DMS153 treated with DMSO at 0.1 percent for 48 hours (cell line): ENCODE results near the gene SCAMP2.
"Not testable (repeated sequence)": the region's sequence is repeated elsewhere in the genome, so short reads cannot be mapped to it uniquely, and the experiment has no call there.

Source experiments
- DNase-seq: peaks from one replicate; lab custom pipeline; 2025; ENCODE audit not compliant: unreplicated experiment; lab: John Stamatoyannopoulos, UW

The SCAMP2 gene, protein sequence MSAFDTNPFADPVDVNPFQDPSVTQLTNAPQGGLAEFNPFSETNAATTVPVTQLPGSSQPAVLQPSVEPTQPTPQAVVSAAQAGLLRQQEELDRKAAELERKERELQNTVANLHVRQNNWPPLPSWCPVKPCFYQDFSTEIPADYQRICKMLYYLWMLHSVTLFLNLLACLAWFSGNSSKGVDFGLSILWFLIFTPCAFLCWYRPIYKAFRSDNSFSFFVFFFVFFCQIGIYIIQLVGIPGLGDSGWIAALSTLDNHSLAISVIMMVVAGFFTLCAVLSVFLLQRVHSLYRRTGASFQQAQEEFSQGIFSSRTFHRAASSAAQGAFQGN

DNA sequence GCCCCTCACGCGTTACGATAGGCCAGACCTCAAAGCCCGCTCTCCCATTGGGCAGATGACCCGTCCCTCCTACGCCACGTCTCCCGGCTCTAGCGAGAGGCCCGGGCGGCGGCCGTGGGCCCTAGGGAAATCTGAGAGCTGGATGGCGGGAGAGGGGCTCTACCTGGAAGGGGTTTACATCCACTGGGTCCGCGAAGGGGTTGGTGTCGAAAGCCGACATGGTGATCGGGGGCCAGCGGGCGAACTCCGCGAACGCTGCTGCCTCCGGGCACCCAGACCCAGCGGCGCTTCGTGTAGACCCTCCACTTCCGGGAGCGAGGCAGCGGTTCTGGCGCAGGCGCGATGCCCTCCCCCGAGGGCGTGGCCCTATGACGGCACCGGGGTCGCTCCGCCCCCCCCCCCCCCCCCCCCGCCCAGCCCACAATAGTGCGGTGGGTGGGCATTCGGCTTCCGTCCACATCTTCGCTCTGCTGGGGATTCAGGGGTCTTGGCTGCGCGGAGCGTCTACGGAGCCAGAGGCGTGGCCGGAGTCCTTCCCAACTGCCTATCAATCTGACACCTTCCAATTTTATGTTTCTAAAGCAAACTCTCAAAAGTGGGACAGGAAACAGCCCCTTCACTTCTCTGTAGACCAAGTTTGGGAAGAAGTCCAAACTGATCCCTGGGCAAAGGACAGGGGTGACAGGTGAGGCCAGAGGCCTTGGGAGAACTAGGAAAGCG lies at the start of gene SCAMP2:
Gene SCAMP2 (minus strand): TSS at position 330 of the 720 bp plus-strand sequence. CDS start 110 bp downstream, at position 220.
- DNase-seq: peak; percentile 47

DNA sequence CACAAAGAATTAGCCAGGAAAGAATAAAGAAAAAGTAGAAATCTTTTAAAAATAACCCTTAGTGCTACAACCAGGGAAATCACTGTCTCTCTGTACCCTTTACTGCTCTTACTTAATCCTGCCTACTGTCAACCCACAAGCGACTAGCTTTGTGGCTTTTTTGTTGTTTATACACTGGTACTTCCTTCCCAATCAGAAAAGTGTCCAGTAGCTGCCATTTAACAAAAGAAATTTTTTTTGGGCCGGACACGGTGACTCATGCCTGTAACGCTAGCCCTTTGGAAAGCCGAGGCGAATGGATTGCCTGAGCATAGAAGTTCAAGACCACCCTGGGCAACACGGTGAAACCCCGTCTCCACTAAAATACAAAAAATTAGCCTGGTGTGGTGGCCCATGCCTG lies 47.3 kb upstream of the SCAMP2 start:
- no peak for DNase-seq

DNA sequence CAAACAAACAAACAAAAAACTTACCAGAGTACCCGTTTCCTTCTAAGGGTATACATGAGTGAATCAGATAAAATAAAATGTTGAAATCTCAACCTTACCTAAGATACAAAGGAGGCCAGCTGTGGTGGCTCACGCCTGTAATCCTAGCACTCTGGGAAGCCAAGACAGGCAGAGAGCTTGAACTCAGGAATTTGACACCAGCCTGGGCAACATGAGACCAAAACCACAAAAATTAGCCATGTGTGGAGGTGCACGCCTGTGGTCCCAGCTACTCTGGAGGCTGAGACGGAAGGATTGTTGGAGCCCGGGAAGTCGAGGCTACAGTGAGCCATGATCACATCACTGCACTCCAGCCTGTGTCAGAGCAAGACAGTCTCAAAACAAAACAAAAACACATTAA lies 44.5 kb upstream of the SCAMP2 start:
- no peak for DNase-seq

DNA sequence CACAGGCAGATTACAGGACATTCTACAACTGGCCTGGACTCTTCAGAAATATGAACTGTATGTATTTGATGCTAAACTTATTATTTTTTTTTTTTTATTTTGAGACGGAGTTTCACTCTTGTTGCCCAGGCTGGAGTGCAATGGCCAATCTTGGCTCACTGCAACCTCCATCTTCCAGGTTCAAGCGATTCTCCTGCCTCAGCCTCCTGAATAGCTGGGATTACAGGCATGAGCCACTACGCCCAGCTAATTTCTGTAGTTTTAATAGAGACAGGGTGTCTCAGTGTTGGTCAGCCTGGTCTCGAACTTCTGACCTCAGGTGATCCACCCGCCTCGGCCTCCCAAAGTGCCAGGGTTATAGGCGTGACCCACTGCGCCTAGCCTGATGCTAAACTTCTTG lies 40.6 kb upstream of the SCAMP2 start:
- DNase-seq: not testable (repeated sequence)

DNA sequence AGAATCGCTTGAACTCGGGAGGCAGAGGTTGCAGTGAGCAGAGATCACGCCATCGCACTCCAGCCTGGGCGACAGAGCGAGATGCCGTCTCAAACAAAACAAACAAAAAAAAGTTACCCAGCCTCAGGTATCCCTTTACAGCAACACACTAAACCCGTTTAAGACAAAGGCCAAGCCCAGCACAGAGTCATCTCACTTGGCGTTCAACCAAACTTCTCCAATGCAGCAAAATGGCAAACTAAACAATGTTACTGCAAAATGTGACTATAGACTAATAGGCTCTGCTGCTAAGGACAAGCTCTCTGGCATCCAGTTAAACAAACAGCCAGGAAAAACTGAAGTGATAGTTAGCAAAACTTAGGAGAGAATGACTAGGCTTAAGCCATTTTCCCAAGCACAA lies 39.9 kb upstream of the SCAMP2 start:
- DNase-seq: no peak

DNA sequence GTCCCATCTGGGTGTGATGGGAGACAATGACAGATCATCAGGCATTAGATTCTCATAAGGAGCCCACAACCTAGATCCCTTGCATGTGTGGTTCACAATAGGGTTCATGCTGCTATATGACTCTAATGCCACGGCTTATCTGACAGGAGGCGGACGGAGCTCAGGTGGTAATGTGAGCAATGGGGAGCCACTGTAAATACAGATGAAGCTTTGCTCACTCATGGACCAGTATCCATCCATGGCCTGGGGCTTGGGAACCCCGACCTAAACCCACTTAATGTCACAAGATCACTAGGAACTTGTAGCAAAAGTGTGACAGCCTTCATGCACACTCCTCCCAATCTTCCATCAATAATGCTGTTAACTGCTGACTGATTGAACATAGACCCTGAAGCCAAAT lies 35.5 kb upstream of the SCAMP2 start:
- no peak for DNase-seq

DNA sequence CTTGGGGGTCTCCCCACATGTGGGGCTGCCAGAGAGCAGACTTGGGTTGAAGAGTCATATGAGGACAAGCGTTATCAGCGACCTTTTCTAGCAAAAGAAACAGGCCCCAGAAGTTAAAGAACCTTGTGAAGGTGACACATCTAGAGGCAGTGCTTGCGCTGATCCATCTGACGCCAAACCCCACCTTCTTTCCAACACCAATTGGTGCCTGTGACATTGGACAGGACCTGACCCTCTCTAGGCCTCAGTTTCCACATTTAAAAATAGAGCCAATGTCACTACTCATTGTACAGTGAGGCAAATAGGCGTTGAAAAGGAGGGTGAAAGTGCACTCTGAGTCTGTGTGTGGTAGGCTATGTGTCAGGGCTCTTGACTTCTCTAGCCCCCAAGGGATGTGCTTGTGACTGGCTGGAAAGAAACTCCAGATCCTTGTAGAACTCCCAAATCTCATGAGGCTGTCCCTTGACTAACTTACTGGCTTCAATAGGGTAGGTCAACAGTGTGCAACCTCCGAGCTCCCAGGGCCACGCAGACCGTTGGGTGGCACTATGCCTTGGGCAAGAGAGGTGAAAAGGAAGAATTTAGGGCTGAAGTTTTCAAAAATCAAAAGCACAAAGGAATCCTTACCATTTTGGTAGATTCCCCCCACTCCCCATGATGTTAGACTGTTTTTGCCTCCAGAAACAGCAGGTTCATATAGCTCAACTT lies 34.2 kb upstream of the SCAMP2 start:
- no peak for DNase-seq

DNA sequence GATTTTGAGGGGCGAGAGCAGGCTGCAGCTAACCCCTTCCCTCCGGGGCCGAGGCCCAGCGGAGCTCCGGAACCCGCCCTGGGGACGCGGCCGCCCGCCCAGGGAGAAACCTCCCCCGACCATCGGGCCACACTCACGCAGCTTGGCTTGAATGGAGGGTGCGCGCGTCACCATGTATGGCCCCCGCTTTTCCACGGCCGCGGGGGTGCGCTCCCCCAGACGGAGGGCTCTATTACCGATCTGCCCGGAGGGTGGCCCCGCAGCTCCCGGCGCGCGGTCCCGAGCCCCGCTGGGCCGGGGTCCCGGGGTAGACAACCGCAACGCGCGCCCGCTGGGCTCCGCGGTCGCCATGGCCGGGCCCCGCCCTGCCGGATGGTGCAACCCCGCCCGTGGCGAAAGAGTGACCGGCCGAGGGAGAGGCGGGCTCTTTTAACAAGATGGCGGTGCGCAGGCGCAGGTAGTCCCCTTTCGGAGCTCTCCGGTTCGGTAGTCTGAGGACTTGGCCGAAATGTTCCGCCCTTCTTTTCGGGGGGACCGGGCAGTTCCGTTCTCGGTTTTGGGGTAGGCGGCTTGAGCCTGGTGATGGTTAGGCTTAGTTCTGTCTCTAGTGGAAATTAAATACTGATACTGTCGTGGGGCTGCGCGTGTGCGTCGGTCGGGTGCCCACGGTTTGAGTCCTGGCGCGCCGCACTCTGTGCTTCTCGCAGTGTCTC lies 33.4 kb upstream of the SCAMP2 start, which contains the start of gene FAM219B:
Gene FAM219B (minus strand): TSS at position 402 of the 713 bp plus-strand sequence. CDS start 51 bp downstream, at position 351.
- no peak for DNase-seq

DNA sequence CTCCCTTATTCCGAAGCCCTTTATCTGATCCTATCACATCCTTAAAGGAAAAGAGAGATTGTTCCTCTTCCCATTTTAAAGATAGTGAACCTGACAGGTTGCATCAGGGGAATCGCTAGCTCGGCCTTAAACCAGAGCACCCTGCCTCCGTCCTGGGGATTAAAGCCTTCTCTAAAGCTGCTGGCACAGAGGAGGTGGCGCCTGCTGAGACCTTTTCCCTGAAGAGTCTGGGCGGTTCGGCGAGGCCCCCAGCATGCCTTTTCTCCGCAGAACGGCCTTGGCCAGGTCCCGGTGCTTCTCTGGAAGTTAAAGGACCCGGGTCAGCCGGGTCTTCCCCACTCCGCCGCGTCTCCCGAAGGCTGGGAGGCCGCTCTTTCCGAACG lies 32.9 kb upstream of the SCAMP2 start:
- DNase-seq: no peak

DNA sequence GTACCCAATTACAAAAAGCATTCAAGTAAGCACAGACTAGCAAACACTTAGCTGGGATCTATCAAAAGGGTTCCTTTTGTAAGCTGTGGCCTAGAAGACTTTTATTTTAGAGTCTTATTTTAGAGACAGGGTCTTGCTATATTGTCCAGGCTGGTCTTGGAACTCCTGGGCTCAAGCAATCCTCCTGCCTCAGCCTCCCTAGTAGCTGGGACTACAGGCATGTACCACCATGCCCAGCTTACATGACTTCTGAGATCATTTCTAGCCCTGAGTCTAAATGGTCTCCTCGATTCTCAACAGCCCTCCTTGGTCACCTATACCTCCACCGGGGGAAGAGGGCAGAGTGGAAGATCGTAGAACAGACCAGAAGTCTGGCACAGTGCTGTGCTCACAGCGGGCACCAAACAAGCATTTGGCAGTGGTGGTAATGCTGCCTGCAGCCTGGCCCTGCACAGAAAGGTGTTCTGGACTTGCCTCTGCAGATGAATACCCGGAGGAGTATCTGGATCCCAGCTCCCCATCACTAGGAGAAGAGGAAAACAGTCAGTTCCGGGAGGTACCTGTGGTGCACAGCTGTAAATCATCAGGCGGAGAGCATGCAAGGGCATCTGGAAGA lies 31.1 kb upstream of the SCAMP2 start:
- DNase-seq: no peak

DNA sequence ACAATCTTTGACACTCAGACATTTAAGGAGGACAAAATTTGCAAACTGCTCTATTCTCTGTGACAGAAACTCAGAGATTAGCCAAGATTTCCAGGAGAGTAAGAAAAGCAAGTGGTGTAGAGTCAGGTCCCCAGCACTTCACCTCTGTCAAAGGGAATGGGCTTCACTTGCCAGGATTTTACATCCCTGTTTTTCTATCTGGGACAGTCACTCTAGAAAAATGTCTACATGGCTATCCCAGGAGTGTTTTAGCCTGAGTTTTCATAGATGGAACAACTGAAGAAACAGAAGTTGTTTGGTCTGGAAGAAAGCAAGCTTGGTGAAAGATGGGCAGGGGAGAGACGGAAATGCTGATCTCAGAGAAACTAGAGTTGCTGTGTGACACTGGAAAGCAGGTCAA lies 30.5 kb upstream of the SCAMP2 start:
- DNase-seq: no peak

DNA sequence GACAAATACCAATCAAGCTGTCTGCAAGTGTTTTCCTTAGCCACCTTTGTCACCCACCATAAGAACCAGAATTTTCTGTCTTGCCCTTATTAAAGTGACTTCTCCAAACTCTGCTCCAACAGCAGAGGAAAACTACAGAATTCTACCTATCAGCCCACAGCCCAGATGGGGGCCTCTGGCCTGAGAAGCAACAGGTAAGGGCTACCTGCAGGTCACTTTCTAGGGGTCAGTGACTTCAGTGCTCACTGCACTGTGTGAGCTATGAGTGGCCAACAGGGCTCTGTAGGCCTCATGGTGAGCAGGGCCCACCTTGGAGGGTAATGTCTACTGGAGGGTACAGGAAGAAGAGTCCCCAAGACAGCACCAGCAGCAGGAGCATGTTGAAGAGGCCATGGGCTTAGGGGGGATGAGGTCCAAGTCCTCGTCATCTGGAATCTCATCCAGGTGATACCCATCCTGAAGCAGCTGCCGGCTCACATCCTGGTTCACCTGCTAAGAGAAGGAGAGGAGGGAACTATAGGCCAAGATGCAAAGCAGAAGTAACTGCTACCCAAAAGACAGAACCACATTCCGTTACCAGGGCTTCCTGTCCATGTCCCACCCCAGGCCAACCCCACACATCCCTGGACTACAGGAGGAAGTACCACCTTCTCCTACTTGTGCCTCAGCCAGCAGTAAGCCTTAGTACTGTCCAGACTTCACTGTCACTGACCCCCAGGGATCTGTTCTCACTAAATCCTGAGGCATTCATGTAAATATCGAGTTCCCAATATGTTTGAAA lies 29.3 kb upstream of the SCAMP2 start:
- no peak for DNase-seq

DNA sequence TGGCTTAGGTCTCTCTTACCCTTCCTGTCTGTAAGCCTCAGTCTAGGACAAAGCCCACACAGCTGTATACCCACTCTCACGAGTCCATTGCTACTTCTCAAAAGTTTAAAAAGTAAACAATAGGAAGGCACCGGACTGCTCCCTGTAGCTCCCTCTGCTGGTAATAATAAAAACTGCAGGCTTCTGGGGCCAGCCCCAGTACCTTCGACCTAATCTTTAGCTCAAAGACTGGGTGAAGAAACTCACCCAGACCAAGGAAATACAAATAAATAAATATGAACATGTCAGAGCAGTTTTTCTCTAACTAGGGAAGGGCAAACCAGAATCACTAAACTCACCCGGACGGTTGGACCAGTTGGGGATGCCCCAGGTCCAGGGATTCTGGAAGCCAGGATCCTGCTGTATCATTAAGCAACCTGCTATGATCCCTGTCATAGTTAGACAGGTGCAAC lies 28.5 kb upstream of the SCAMP2 start:
- DNase-seq: no peak

DNA sequence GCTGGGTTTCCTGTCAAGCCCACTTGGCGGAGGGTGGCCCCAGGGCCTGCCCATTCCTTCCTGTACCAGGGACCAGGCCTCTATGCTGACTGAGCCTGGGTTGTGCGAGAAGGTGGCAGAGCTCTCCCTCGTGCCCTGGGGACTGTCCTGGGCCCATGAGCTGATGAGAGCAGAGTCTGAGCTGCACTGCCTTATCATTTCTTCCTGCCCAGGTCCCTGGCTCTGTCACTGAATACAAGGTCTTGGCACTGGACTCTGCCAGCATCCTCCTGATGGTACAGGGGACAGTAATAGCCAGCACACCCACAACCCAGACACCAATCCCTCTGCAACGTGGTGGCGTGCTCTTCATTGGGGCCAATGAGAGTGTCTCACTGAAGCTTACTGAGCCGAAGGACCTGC lies 24.1 kb upstream of the SCAMP2 start:
- no peak for DNase-seq

DNA sequence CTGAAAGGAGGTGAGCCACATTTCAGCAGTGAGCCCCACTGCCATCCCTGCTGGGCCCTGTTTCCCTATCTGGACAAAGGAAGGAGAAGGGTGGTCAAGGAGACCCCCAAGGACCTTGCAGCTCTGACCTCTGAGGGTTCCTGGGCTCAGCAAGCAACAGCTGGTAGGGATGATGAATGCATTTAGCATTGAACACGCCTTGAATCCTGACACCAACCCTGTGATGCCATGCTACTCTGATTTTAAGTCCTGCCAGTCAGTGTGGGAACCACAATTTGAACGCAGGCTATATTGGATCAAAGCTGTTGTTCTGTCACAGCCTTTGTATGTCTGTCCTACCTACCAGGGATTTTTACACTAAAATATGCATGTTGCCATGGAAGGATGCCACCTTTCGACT lies 23.2 kb upstream of the SCAMP2 start:
- no peak for DNase-seq

DNA sequence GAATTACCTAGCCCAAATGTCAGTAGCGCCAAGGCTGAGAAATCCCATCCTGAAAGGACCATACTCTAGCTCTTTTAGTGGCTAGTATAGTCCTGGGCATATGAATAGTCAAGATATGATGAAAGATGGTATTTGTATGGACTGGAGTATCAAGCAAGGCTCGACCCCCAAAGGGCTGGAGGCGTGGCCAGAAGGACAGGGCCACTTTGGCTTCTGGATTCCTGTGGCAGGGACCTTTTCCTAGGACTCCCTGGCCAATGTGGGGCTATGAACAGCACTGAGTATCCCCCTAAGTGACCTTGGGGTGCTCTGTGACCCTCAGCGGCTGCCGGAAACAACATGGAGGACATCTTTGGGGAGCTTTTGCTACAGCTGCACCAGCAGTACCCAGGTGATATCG lies 22.7 kb upstream of the SCAMP2 start:
- no peak for DNase-seq

DNA sequence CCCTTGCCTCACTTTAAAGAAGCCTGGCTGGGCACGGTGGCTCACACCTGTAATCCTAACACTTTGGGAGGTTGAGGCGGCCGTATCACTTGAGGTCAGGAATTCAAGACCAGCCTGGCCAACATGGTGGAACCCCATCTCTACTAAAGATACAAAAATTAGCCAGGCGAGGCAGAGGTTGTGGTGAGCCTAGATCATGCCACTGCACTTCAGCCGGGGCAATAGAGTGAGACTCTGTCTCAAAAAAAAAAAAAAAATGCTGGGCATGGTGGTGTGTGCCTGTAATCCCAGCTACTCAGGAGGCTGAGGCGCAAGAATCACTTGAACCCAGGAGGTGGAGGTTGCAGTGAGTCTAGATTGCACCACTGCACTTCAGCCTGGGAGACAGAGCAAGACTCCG lies 21.2 kb upstream of the SCAMP2 start:
- not testable (repeated sequence) for DNase-seq

DNA sequence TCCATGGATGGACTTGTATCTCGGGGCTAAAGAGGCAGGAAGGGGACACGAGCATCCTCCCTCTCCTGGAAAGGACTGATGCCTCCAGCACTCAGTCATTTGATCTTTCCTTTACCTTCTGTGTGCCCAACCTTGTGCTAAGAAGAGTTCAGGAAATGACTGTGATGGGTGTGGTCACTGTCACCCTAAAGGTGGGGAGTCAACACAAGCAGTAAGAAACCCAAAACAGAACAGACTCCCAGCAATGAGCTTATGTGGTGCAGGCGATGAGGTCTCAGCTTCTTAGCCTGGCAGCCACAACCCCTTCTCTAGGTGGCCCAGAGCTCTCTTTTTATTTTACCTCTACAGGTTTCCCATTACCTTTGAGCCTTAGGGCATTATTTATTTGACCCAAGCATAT lies 20.5 kb upstream of the SCAMP2 start:
- no peak for DNase-seq

DNA sequence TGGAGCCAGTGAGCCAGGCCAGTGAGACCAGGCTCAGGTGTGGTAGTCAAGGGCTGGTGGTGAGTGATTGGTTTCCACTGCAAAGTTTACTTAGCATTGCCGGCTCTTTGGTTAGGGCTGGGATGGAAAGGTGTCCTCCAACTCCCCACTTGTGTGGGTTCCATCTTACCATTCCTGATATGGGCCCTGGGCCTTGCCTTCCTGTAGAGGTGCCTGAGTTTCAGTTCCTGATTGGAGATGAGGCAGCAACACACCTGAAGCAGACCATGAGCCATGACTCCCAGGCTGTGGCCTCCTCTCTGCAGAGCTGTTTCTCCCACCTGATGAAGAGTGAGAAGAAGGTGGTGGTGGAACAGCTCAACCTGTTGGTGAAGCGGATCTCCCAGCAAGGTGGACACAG lies 19.8 kb upstream of the SCAMP2 start:
- no peak for DNase-seq

DNA sequence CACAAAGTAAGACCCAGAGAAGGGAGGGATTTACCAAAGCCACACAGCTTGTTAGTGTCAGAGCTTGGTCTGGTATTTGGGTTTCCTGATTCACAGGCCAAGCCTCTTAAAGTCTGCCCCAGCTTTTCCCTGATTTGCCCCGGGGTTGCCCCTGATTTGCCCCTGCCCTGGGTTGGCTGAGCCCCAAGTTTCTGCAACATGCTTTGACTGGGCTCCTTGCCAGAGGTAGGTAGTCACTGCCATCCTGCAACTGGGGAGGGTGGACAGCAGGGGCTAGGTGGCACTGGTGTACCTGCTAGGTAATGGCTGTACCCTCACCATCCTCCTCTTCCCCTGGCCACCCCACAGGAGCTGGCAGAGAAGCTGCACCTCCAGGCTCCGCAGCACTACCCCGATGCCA lies 19.1 kb upstream of the SCAMP2 start:
- no peak for DNase-seq
